GM21515 (cell line): ENCODE data around the gene HOXB6.

ENCODE experiments used
- ATAC-seq: cut with Tn5 transposase; IDR thresholded peaks from one replicate; pipeline ENCODE4 v1.9.1; 2021; ENCODE audit not compliant: unreplicated experiment

HOXB6 gene

DNA sequence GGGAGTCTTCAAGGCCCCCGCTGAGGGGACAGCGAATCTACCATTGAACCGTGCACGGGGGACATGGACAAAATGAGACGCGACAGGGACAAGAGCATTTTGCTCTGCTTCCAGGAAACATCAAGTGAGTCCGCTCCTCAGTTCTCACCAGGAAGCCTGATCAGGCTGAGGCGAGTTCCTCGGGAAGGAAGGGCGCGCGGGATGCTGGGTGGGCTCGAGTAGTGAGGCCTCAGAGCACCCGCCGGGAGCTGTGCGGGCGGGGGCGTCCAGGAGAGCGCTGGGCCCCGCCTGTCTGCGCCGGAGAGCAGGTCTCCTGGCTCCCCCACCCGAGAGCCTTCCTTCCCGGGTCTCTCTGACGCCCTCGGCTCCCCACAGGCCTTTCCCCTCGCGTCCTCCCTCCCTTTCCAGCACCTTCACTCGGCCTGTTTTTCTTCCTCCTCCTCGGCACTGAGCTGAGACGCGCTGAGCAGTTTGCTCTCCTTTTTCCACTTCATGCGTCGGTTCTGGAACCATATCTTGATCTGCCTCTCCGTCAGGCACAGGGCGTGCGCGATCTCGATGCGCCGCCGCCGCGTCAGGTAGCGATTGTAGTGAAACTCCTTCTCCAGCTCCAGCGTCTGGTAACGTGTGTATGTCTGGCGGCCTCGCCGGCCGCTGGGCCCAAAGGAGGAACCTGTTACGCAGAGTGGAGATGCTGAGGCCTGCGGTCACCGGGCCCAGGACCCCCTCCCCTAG lies 8.6 kb downstream of the HOXB6 start:
- no peak for ATAC-seq

DNA sequence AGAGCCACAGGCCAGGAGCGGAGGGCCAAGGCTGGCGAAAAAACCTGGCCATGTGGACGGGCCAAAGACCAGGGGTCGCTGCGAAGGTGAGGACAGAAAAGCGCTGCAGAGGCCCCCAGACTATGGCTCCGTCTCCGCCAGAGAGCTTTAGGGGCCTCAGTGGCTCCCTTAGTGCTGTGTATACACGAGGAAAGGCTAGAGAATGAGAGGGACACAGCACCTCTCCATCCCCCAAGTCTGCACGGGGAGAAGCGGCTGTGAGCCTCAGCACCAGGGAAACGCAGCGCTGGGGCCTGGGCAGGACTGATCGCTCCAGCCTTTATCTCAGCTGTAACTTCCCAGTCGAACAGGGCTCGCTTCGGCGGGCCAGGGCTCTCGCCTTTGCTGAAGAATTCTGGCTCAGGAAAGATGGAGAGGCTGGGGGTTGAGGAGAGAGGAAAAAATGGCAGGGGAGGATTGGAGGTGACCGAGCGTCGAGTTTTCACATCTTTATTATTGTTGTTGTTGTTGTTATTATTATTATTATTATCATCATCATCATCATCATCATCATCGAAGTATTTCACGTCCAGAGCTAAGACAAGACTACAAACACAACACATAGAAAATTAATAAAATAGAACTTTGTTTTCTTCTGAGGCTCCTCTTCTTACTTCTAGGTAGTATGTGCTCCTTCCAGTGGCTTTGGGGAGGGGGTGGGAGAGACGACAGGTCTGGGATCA lies 9.3 kb downstream of the HOXB6 start:
- no peak for ATAC-seq

DNA sequence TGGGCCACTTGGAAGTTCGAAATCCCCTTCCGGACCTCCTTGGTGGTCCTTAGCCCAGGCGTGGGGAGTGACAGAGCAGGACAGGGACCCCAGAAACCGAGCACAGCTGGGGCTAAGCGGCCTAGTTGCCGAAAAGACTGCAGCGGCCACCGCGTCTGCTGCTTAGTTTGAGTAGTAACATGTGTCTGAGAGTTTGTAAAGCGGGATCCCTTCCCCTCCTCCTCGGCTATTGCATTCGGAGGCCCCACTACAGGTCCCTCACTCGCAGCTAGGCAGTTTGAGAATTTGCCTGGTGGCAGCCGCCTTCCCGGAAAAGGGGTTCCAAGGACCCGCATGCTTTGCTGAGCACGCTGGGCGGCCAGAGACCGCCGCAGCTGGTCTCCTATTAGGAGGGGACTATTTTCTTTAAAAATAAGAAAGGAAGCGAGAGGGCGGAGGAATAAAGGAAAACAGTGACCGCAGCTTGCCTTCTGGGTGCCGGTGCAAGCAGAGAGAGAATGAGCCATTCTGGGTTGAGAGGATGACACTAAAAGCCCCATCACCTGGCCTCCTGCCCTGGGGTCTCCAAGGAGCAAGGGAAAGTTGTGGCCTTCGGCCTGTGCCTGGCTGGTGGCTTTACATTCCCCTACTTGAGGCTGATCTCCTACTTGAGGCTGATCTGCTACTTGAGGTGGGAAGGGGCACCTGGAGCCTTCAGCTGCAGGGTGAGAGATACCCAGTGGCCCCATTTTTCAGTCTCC lies 10.1 kb downstream of the HOXB6 start:
- no peak for ATAC-seq

DNA sequence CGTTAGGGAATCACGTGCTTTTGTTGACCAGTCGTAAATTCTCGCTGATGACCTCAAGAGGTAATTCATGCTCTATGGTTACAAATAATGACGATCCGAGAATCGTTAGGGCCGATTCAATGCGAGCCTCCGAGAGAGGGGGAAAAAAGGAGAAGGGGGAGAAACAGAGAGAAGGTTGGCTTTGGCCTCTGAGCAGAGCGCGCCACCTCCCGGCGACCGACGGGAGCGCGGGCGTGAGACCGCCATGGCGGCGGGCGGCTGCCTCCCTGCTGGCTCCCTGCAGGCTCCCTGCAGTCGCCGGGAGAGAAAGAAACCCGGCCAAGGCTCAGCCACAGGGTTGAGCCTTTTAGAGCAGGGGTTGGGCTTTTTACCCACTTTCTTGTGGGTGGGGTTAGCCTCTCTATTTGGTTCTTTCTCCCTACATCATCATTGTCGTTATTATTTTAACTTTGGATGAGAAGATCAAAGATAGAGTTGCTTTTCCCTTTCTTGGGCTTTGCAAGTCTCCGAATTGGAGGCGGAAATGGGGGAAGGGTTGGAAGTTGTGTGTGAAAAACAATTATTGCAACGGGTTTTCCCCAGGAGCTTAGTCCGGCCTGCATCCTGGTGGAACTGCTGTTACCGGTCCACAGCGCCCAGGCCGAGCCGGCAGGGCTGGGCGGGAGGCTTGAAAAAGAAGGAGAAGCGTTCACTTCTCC lies 10.8 kb downstream of the HOXB6 start:
- ATAC-seq, result no peak

DNA sequence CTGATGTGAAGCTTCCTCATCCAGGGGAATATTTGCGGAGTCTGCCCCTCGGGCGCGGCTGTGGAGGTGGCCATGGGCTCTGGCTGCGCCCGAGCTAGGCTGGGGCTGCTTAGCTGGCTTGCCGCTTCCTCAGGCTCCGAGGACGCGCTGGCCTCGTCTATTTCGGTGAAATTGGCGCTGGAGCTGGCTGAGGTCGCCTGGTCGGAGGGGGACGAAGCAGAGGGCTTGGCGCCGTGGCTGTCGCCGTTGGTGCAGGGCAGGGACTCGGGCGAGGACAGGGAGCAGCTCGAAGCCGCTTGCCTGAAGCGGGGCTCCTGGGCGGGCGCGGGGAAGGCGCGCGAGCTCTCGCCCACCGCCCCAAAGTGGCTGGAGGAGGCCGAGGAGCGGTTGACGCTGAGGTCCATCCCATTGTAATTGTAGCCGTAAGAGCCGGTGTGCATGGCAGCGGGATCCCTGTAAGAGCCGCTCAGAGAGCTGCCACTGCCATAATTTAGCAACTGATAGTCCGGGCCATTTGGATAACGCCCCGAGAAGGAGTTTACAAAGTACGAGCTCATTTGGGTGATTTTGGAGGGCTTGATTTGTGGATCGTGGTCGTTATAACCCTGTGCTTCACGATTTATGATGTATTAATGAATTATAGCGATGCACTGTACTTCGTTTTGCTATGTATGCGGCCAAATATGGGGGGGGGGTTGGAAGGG lies 11.5 kb downstream of the HOXB6 start, which contains the start of gene HOXB5:
Gene HOXB5, minus strand, starts transcription at position 654 of the 704 bp plus-strand sequence. Its CDS starts 97 bp downstream, at position 557.
- ATAC-seq, result no peak

DNA sequence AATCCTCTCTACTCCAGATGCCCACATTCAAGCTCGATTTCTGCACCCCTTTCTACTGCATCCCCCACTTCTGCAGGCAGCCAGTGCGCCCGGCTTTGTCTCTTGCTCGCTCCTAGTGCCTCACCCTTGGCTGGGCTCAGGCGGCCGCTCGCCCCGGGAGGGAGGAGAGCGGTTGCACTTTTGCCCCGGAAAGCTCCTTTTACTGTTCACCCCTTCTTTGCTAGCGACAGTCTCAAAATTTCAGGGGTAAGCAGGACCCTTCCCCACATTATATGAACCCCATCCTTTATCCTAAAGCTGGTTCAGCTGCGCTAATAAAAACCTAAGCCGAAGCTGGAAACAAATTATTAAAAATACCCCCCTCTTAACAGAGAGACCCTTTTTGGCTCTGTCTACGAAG lies 12.2 kb downstream of the HOXB6 start:
- ATAC-seq, result no peak

DNA sequence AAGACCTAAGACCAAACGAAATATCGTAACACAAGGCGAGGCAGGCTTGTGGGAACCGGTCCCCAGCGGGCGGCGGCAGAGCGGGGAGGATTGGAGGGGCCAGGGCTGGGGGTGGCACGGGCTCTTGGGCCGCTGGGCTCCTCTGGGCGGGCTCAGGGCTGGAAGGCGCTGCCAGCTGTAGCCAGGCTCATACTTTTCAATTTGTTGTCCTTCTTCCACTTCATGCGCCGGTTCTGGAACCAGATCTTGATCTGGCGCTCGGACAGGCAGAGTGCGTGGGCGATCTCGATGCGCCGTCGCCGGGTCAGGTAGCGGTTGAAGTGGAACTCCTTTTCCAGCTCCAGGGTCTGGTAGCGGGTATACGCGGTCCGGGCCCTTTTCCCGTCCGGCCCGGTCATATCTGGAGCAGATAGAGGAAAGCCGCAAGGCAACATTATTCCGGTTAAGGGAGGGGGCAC lies 12.7 kb downstream of the HOXB6 start:
- no peak for ATAC-seq

DNA sequence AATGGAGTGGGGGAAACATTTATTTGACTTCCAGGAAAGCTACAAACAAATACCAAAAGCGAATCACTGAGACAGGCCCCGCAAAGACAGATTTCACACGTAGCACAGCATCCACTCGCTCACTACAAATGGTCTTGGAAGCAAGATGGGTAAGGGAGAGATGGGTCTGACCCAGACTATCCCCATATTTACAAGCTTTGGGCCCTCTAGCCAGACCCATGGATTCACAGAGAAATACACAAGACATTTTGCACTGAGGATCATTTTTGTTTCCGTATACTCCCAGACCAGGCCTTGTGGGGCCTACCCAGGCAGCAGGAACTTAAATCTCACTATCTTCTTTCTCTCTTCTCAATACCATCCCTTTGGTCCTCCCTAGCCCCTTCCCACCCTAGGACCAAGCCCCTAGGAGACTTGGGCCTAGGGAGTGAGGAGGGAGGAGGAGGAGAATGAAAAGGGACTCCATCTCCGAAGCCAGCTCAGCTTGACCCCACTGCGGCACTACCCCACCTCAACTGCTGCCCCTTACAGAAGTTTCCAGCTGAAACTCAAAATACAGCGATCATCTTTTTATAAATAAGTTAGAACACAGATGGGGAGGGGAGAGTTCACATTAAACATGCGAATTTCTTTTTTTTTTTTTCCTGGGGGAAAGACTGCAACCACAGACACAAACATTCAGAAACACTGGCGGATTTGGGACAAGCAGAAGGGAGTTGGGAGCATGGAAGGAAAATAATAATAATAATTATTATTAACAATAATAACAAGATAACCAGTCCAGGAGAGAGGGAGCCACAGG lies 13.3 kb downstream of the HOXB6 start:
- ATAC-seq, result no peak

DNA sequence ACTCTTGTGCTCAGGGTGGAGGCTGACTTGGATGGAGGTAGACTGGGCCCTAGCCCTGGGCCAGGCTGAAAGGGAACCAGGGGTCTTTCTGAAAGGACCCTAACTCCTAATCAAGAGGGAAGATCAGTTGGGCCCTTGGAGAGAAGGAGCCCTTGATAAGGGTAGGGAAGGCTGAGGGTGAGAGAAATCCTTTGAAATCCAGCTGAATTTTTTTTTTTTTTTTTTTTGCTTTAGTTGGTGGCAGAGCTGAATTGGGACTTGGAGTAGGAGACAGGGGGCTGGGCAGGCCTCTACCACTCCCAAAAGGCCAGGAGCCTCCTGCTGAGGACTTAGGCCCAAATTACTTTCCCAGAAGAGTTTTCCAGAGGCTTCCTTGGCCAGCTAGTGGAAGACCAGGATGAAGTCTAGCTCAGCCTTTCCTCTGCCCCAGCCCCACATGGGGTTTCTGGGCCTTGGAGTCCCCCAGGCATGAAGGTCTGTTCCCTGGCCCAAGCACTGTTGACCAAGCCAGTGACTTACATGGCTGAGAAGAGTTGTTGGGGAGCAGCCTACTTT lies 14.1 kb downstream of the HOXB6 start:
- no peak for ATAC-seq

DNA sequence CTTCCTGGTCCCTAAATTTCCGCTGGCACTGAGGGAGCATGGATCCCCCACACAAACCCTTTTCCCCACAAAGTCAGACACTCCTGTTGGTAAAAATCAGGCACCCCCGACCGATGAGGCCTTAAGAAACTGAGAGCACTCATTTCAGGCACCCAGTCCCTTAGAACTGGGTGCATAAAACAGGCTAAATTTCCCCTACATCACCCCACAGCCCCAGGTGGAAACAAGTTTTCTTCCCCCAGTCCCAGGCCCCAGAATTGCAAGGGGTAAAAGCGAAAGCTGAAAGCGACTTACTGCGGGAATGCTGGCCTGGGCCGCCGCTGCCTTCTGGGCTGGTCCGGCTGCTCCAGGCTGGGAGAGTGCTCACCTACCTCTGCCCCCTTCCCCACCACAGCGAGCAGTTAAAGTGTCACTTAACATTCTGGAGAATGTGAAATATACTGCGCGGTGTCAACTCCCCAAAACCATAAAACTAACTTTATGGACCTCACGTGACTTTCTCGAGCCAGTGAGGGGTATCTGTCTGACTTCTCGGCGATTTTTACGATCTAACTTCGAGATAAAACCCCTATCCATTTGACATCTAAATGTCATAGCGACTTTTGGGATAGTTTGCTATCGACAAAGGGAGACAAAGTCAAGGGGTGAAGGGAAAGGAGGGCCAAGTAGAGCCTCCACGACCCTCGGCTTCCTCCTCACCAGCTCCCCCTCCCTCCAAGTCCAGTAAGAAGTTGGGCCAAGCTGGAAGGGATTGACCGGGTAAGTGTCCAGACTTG lies 14.8 kb downstream of the HOXB6 start, which contains the start of gene HOXB3:
Gene HOXB3, minus strand, starts transcription at position 411 of the 776 bp plus-strand sequence. CDS start 37,767 bp downstream, outside the sequence.
- no peak for ATAC-seq

DNA sequence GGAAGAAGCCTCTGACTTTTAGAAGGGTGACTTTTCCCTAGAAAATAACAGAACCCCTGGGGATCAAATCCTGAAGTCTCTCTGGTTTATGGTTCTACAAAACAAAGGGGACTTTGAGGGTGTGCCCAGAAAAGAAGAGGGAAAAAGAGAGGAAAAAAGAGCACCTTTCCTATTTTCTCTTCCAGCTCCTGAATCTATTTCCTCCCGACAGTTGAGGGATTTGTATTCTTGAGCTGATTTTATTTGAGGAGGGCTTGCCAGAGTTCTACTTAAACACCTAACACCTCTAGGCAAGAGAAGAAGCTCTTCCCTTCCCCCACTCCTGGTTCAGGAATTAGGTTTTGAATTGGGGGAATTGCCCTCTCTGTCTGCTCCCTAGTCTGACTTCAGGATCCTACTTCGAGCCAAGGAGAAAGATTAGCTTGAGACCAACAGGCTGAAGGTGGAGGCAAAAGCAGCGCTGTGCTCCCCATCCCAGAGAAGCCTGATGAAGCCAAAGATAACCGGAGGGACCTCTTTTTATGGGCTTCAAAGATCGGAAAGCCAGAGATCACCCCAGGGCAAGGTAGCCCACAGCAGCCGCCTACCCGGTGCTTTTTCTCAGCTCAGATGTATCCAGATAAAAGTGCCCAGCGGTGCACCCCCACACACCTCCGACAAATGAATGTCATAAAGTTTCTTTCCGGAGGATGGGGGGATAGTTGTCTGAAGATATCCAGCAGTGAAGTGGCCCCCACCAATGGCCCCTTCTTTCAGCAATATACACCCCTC lies 15.5 kb downstream of the HOXB6 start:
- no peak for ATAC-seq

DNA sequence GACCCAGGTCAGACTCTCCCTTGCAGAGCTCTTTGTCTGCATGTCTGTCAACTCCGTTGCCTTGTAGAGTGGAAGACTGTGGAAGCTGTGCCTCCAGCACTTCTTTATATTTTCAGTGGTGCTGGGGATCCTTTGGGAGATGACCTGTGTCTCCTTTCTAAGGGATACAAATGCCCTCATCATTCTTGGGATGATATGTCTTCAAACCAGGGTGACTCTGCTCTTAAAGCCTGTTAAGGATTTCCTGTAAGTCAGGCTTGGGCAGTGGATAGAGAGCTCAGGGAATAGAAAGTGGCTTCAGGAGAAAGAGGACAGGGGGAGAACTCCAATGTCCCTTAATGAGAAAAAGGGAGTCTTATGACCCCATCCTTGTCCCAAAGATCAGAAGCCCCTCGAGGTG lies 16.3 kb downstream of the HOXB6 start:
- no peak for ATAC-seq

DNA sequence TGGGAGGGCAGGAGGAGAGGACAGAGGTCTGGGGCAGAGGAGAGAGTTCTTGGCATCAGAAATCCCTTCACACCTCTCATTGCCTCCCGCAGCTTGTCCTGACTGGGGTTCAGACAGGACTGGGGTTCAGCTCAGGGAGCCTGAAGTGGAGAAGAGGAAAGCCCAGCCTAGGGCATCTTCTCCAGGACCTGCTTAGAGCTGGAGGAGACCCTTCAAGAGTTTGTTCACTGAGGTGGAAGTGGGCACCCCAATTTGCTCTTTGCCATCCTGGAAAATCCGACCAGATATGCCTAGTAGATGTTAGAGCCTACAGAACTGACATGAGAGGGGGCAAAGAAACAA lies 16.7 kb downstream of the HOXB6 start:
- no peak for ATAC-seq

DNA sequence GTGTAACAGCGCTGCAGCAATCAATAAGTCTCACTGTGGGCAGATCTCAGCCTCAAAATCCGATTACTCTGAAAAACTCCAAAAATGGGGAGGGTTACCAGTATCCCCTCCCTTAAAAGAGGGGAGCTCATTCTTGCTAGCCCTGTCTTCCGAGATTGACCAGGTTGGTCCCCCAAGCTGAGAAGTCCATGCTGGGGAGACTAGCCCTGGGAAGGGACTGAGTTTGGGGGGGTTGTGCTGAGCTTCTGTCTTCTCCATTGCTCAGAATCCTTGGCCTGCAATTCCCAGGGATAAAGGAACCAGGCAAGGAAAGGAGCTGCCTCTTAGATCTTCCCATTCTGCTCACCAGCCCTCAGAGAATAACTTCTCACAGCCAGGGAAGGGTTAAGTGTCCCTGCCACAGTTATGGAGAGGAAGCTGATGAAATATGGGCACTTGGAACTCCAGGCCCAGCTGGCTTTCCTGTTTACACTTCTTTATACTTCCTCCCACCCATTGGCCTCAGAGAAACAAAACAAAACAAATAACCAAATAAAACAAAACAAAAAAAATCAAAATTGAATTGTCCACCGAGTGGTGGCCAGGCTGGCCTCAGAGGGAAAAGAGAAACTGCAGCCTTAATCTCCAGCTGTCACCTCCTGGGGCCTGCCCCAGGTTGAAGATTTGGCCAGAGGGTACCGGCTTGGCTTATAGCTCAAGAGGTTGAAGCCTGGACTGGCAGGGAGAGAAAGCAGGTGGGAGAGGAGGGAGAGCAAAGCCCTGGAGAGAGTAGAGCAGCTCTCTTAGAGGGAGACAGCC lies 17.3 kb downstream of the HOXB6 start:
- ATAC-seq, result no peak

DNA sequence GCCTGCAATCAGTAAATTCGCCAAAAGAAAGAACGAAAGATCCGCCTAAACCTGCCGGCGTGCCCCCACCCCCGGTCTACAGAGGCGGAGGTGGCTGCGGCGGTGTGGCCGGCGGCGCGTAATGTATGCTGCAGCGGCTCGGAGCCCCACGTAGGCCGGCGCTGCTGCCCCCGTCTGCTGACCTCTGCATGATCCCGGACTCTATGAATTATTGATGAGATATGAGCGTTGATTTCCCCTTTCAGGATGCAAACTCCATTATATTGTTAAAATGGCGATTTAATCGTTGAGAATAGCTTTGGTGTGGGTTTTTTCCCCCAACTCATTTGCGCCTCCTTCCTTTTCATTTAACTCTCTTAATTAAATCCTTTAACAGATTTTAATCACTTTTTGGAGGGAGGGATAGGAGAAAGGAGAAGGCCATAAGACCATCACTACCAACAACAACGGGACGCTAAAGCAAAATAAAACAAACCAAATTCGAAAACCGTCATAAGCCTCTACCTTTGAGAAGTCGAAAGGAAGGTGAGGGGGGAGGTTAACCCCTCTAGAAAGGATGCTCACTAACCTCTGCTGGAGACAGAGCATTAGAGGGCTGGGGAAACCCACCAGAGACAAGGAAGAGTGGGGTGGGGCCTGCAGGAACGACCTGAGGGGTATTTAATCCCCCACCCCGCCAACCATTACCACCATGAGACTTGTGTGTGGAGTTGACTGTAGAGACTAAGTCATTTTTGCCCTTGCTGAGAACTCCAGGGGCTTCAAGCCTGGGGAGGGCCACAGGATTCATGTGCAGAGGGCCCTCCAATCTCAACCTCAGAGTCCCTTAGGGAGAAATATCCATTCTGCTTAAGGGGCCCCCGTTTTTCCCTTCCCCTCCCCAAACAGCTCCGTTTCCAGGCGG lies 18.2 kb downstream of the HOXB6 start:
- ATAC-seq, result no peak

DNA sequence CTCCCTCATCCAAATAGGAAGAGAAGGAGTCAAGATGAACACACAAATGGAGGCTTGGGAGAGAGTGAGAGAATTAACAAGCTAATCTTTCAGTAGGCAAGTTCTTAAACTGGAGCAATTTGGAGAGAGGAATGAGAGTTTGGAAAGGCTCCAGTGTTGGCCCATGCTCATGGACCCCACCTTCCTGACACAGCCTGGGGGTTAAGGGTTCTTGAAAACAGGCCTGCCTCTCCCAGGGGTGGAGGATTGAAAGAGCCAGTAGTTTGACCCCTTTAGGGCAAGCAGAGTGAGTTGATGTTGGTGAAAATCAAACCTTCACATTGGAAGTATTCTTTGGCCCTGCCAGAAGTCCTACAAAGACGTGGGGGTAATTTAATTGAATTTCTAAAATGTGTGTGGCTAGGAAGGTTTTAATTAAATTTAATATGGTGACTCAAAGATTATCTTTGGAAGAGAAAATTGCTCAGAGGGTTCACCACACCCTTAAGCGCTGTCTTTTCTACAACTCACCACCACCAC lies 20.5 kb downstream of the HOXB6 start:
- ATAC-seq, result no peak
